Activated CD4-positive, alpha-beta T cell treated with anti-CD3 and anti-CD28 coated beads, Interleukin-2, amount 50 U/mL, for 1 hour (primary cell): ENCODE results near the gene NRK.
"Not testable (repeated sequence)": the region's sequence is repeated elsewhere in the genome, so short reads cannot be mapped to it uniquely, and the experiment has no call there.

Experiments
- DNase-seq: peaks from one replicate; pipeline ENCODE4 v3.0.0-alpha.2; 2020

The NRK gene

GRCh38 chrX:105909576-105909975 lies 87.2 kb downstream of the NRK start:
- no peak for DNase-seq

- DNase-seq, result no peak
These were observed 88.3 kb downstream of the NRK start for GRCh38 chrX:105910563-105911105.

GRCh38 chrX:105945266-105945665 lies 122.9 kb downstream of the NRK start:
- no peak for DNase-seq

- no peak for DNase-seq
These were observed 147.1 kb downstream of the NRK start for GRCh38 chrX:105969487-105969886.

- DNase-seq, result no peak
These were observed 150.5 kb downstream of the NRK start for GRCh38 chrX:105972690-105973386.

- DNase-seq, result no peak
These were observed 151.0 kb downstream of the NRK start for GRCh38 chrX:105973387-105973739.

GRCh38 chrX:105975382-105975781 lies 153.0 kb downstream of the NRK start:
- no peak for DNase-seq

GRCh38 chrX:105981772-105982485 lies 159.6 kb downstream of the NRK start:
- DNase-seq, result no peak

GRCh38 chrX:105988487-105988886 lies 166.1 kb downstream of the NRK start:
- DNase-seq, result not testable (repeated sequence)

- DNase-seq, result no peak
These were observed 177.0 kb downstream of the NRK start for GRCh38 chrX:105999294-105999693.

- no peak for DNase-seq
These were observed 177.9 kb downstream of the NRK start for GRCh38 chrX:106000203-106000602.

GRCh38 chrX:106000609-106001008 lies 178.3 kb downstream of the NRK start:
- not testable (repeated sequence) for DNase-seq

GRCh38 chrX:106005684-106006083 lies 183.3 kb downstream of the NRK start:
- DNase-seq, result no peak

GRCh38 chrX:106007815-106008214 lies 185.5 kb downstream of the NRK start:
- DNase-seq, result no peak
